Vagina (tissue), 2 donors: ENCODE results near the gene B4GALT4. TPM values are rescaled to one million over a fixed set of nuclear protein-coding genes. Genes with fewer than 3 reads are reported as not detected.

Experiments
- DNase-seq, 2 donors: peaks; one replicate each; pipeline ENCODE4 v3.0.0-alpha.2; 2017; ENCODE audit errors: extremely low spot score in 2 of 2
- H3K27ac ChIP-seq: fragments of 200-600 bp; sonication (generic); one replicate; pipeline ENCODE4 v1.5.1; 2019
- H3K27me3 ChIP-seq: fragments of 200-600 bp; sonication (generic); one replicate; pipeline ENCODE4 v1.5.1; 2019
- H3K36me3 ChIP-seq, 2 donors: fragments of 200-600 bp; sonication (generic); one replicate each; pipeline ENCODE4 v1.5.1; 2017 to 2019
- H3K4me1 ChIP-seq: fragments of 200-600 bp; sonication (generic); one replicate; pipeline ENCODE4 v1.5.1; 2019
- H3K4me3 ChIP-seq, 2 donors: fragments of 200-600 bp; sonication (generic); 1 replicate in 1 of 2; 2 replicates in 1 of 2; pipeline ENCODE4 v1.5.1; 2016 to 2019
- H3K9me3 ChIP-seq: fragments of 200-600 bp; sonication (generic); one replicate; pipeline ENCODE4 v1.5.1; 2019
- POLR2A ChIP-seq, 2 donors: fragments of 450-650 bp; IDR thresholded peaks; one replicate each; pipeline ENCODE4 v1.6.1; 2017; ENCODE audit warnings: antibody characterized with exemption in 2 of 2, mild to moderate bottlenecking in 2 of 2, moderate library complexity in 2 of 2
- POLR2AphosphoS5 ChIP-seq, 2 donors: sonication (generic); formaldehyde crosslinking; IDR thresholded peaks; one replicate each; pipeline ENCODE4 v1.9.0; 2017; ENCODE audit warnings: antibody characterized with exemption in 2 of 2, mild to moderate bottlenecking in 2 of 2, low read depth in 1 of 2; ENCODE audit not compliant: insufficient read depth in 1 of 2
- intact Hi-C: fragments of 100-400 bp; cut with DNase I; formaldehyde crosslinking; loops from one replicate; pipeline ENCODE4 v1.15.1; 2023
- total RNA-seq: library from RNA; depleted of rRNA; stranded (reverse); fragments of >200 nt; gene quantifications from one replicate; pipeline ENCODE4 v1.2.3, GENCODE V29; 2016
- TF ChIP-seq, protein P1 (sequence below), 3 experiments: fragments of 450-650 bp in 2 of 3; fragments of 200-600 bp in 1 of 3; sonication (generic) in 1 of 3; IDR thresholded peaks; one replicate each; pipeline ENCODE4 v1.5.1; 2017 to 2019; ENCODE audit warnings: antibody characterized with exemption in 3 of 3, mild to moderate bottlenecking in 2 of 3, moderate library complexity in 2 of 3

The B4GALT4 gene
- total RNA-seq, 1 donor from 2014 or later, result 12.0 TPM

DNA sequence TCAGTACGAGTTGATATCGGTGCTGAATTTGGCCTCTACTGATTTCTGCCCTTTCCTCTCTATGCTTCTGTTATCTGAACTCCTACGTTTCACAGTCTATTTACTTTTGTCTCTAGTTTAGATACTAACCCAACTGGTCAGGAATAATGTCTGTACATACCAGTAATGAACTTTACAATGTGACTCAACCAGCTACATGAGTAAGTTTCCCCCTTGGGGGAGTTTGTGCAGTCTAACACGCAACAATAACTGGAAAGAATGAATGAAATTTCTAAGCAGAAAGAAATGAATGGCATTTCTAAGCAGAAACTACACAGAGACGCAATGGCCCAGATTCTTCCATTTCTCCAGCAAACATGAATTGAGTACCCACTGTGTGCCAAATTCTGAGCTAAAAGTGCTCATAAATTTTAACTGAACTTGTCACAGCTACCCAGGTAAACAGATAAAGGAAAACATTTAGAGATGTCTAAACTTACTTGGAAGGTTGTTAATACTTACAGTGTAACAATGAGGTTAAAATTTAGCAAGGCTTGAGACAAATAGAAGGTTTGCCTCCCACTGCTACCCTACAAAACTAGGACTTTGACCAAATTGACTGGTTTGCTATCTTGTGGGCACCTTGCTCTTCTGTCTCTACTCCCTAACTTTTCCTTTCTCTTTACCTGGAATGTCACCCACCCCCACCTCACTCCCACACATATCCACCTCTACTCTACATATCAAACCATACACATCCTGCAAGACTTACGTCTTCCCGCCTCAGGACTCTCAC, 55.7 kb downstream of the B4GALT4 start:
- no peak for DNase-seq
- H3K4me1 ChIP-seq, result no peaks in the 10 kb centered on the region
- no peaks in the 10 kb centered on the region for H3K9me3 ChIP-seq
- no peaks in the 10 kb centered on the region for H3K27me3 ChIP-seq
- H3K36me3 ChIP-seq, result no peaks in the 10 kb centered on the region
- H3K4me3 ChIP-seq, result no peak overlapping the region
- intact Hi-C loops, result no loop called here
- TF ChIP-seq POLR2AphosphoS5 (IDR thresholded peaks at IDR 0.05; ENCODE audit: insufficient read depth in 1 of 2, low read depth in 1 of 2) (no peak), POLR2A (IDR thresholded peaks at IDR 0.05) (no peak)
- TF ChIP-seq, protein P1, sequence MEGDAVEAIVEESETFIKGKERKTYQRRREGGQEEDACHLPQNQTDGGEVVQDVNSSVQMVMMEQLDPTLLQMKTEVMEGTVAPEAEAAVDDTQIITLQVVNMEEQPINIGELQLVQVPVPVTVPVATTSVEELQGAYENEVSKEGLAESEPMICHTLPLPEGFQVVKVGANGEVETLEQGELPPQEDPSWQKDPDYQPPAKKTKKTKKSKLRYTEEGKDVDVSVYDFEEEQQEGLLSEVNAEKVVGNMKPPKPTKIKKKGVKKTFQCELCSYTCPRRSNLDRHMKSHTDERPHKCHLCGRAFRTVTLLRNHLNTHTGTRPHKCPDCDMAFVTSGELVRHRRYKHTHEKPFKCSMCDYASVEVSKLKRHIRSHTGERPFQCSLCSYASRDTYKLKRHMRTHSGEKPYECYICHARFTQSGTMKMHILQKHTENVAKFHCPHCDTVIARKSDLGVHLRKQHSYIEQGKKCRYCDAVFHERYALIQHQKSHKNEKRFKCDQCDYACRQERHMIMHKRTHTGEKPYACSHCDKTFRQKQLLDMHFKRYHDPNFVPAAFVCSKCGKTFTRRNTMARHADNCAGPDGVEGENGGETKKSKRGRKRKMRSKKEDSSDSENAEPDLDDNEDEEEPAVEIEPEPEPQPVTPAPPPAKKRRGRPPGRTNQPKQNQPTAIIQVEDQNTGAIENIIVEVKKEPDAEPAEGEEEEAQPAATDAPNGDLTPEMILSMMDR (IDR thresholded peaks at IDR 0.05), result no peak
- no peak overlapping the region for H3K27ac ChIP-seq

DNA sequence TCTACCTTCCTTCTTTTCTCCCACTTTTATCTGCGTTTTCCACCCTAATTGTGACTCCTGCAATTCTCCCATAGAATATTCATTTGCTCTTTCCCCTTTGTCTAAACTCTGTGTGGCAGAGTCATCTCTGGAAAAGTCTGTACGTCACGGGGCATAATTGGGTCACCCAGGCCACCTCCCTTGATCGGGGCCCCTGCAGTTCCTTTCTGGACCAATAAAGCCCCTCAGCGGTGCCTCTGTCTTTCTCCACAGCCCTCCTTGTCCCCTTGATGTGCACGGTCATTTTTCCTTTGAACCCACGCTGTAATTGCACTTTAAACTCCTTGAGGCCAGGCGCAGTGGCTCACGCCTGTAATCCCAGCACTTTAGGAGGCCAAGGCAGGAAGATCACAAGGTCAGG, 56.6 kb downstream of the B4GALT4 start:
- DNase-seq, result no peak
- intact Hi-C loops, result no loop called here
- Histone ChIP-seq H3K27me3 (no peaks in the 10 kb centered on the region), H3K36me3 (no peaks in the 10 kb centered on the region), H3K4me3 (no peak overlapping the region), H3K4me1 (no peaks in the 10 kb centered on the region), H3K9me3 (no peaks in the 10 kb centered on the region), H3K27ac (no peak overlapping the region)
- TF ChIP-seq POLR2A (IDR thresholded peaks at IDR 0.05) (no peak), POLR2AphosphoS5 (IDR thresholded peaks at IDR 0.05; ENCODE audit: insufficient read depth in 1 of 2, low read depth in 1 of 2) (no peak)
- TF ChIP-seq, protein P1 (IDR thresholded peaks at IDR 0.05), result no peak

DNA sequence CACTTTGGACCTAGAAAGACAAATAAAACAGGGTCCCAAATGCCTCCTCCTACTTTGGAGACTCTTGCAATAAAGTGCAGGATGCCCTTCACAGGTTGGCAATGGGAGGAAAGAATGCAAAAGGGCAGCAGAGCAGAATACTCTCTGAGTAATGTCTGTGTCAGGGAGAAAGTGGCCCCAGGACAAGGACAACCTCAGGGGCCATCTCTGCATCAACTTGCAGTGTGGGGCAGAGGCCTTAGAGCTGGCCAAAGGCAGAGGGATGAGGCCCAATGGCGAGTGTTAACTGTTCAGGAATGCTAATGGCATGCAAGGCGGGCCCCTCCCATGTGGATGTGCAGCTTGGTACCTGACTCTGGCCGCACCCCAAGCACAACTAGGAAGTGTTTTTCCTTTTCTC, 58.9 kb downstream of the B4GALT4 start:
- no peaks in the 10 kb centered on the region for H3K9me3 ChIP-seq
- no peaks in the 10 kb centered on the region for H3K36me3 ChIP-seq
- TF ChIP-seq POLR2A (IDR thresholded peaks at IDR 0.05) (no peak), POLR2AphosphoS5 (IDR thresholded peaks at IDR 0.05; ENCODE audit: insufficient read depth in 1 of 2, low read depth in 1 of 2) (no peak)
- TF ChIP-seq, protein P1 (IDR thresholded peaks at IDR 0.05), result no peak
- no peak overlapping the region for H3K27ac ChIP-seq
- no peak for DNase-seq
- no peaks in the 10 kb centered on the region for H3K27me3 ChIP-seq
- H3K4me1 ChIP-seq, result no peaks in the 10 kb centered on the region
- intact Hi-C loops, result no loop called here
- no peak overlapping the region for H3K4me3 ChIP-seq

DNA sequence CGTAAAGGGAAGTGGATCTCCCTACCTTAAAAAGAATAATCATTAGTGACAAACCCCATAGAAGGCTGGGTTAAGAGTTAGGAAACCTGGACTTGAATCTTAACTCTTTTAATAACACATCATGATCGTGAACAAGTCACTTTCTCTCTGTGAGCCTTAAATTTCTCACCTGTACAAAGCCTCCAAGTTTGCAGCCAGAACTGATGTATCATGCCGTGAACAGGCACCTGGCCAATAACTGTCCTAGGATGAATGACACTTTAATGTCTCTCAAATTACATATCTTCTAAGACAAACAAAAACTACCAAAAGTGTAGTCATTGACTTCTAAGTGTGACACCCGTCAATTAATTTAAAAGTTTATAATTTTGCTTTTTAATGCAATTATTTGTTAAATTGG, 63.4 kb downstream of the B4GALT4 start:
- Histone ChIP-seq H3K9me3 (no peaks in the 10 kb centered on the region), H3K27ac (no peak overlapping the region), H3K27me3 (no peaks in the 10 kb centered on the region), H3K4me3 (no peak overlapping the region), H3K36me3 (no peaks in the 10 kb centered on the region), H3K4me1 (no peaks in the 10 kb centered on the region)
- intact Hi-C loops, result no loop called here
- DNase-seq, result no peak
- TF ChIP-seq POLR2A (IDR thresholded peaks at IDR 0.05) (no peak), POLR2AphosphoS5 (IDR thresholded peaks at IDR 0.05; ENCODE audit: insufficient read depth in 1 of 2, low read depth in 1 of 2) (no peak)
- TF ChIP-seq, protein P1 (IDR thresholded peaks at IDR 0.05), result no peak

DNA sequence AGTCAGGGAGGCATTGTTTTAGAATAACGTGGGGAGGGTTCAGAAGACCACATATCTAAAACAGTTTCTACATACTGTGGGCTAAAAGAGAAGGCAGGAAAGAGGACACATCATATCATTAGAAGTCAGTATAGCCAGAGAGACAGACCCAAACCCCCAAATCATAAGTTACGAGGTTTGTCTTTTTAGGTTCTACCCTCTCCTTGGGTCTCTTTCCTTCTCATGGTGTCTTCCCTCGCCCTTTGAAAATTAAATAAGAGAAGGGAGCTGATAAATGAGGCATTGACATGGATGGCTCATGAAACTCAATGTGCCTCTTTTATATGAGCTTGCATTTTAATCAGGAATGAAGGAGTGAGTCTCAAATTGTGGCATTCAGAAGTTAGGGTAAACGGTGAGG, 63.9 kb downstream of the B4GALT4 start:
- intact Hi-C loops, result no loop called here
- Histone ChIP-seq H3K4me1 (no peaks in the 10 kb centered on the region), H3K4me3 (no peak overlapping the region), H3K27me3 (no peaks in the 10 kb centered on the region), H3K27ac (no peak overlapping the region), H3K9me3 (no peaks in the 10 kb centered on the region), H3K36me3 (no peaks in the 10 kb centered on the region)
- no peak for DNase-seq
- TF ChIP-seq POLR2A (IDR thresholded peaks at IDR 0.05) (no peak), POLR2AphosphoS5 (IDR thresholded peaks at IDR 0.05; ENCODE audit: insufficient read depth in 1 of 2, low read depth in 1 of 2) (no peak)
- TF ChIP-seq, protein P1 (IDR thresholded peaks at IDR 0.05), result no peak
